ENCODE measurements around the gene ADAM10.

DNA sequence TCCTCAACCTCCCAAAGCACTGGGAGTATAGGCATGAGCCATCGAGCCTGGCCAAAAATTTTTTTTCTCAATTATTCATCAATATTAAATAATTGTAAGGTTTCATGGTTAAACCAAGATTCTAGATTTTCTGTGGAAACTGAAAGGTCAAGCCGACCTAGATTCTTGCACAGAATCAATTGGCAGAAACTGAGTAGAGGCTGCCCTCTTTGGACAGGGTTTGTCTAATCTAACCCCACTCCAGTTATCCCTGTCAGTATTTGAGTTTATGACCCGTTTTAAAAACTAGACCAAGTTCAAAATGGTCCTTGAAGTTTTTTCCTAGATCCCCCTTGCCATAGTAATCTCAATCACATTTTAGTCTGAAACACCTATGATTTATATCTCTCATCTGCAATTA is 8.6 kb upstream of the ADAM10 start:
- TF ChIP-seq SUZ12 (IDR thresholded peaks at IDR 0.05; ENCODE audit: extremely low read depth, insufficient read depth, insufficient read length), result no peak
- no peak for TF ChIP-seq ZNF274 (IDR thresholded peaks at IDR 0.05; ENCODE audit: low read depth, low read length)

All from NT2/D1 (cell line).